AG09309 (cell line): ENCODE results near the gene YPEL1.

Experiments used
- DNase-seq: peaks from one replicate; pipeline ENCODE4 v3.0.0-alpha.2; 2010; ENCODE audit warnings: low read depth
- H3K4me3 ChIP-seq: 2 replicates; pipeline ENCODE4 v1.5.1; 2011; ENCODE audit warnings: mild to moderate bottlenecking, low read depth, low read length, moderate library complexity; ENCODE audit not compliant: control insufficient read depth
- TF ChIP-seq, protein P1 (sequence below): IDR thresholded peaks from 2 replicates; pipeline ENCODE4 v1.5.1; 2011; ENCODE audit warnings: mild to moderate bottlenecking, low read depth, low read length, inconsistent platforms; ENCODE audit not compliant: insufficient read depth, control insufficient read depth; ENCODE audit errors: missing control alignments

YPEL1 gene

DNA sequence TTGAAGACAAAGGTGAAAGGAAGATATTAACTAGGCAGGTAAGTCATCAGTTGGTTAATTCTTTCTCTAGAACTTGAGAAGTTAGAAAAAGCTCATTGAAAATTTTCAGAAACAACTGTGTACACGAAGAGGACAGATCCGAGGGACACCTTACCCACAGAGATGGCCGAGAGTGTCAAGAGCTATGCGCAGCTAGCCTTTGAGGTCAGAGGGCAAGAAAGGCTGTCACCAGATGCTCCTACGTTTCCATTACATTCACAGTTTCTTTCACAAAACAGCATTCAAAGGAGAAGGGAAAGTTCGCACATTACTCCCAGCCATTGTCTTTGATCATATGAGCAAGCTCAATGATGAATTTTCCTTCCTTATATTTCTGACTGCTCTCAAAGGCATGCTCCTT, 34.8 kb downstream of the YPEL1 start:
- TF ChIP-seq, protein P1, sequence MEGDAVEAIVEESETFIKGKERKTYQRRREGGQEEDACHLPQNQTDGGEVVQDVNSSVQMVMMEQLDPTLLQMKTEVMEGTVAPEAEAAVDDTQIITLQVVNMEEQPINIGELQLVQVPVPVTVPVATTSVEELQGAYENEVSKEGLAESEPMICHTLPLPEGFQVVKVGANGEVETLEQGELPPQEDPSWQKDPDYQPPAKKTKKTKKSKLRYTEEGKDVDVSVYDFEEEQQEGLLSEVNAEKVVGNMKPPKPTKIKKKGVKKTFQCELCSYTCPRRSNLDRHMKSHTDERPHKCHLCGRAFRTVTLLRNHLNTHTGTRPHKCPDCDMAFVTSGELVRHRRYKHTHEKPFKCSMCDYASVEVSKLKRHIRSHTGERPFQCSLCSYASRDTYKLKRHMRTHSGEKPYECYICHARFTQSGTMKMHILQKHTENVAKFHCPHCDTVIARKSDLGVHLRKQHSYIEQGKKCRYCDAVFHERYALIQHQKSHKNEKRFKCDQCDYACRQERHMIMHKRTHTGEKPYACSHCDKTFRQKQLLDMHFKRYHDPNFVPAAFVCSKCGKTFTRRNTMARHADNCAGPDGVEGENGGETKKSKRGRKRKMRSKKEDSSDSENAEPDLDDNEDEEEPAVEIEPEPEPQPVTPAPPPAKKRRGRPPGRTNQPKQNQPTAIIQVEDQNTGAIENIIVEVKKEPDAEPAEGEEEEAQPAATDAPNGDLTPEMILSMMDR: no peak

DNA sequence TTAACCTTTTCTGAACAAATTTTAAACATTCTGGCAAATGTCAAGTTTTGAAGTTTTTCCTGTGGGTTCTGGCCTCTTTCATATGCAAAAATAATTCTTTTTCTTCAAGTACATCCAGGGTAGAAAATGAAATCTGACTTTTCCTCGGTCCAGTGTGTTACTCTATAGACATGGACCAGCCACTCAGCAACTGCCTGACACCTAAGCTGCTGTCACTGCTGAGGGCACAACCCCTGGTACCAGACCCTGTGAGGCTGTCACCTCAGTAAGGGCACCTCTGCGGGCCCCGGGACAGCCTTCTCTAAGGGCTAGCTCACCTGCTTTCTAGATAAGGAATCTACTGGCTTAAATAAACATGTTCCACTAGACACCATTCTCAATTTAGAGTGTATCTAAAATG, 36.0 kb downstream of the YPEL1 start:
- DNase-seq: no peak
- TF ChIP-seq, protein P1: no peak

More for the DNA sequence above, 34.8 kb downstream of the YPEL1 start:
- DNase-seq: no peak
- no peak overlapping the region for H3K4me3 ChIP-seq

DNA sequence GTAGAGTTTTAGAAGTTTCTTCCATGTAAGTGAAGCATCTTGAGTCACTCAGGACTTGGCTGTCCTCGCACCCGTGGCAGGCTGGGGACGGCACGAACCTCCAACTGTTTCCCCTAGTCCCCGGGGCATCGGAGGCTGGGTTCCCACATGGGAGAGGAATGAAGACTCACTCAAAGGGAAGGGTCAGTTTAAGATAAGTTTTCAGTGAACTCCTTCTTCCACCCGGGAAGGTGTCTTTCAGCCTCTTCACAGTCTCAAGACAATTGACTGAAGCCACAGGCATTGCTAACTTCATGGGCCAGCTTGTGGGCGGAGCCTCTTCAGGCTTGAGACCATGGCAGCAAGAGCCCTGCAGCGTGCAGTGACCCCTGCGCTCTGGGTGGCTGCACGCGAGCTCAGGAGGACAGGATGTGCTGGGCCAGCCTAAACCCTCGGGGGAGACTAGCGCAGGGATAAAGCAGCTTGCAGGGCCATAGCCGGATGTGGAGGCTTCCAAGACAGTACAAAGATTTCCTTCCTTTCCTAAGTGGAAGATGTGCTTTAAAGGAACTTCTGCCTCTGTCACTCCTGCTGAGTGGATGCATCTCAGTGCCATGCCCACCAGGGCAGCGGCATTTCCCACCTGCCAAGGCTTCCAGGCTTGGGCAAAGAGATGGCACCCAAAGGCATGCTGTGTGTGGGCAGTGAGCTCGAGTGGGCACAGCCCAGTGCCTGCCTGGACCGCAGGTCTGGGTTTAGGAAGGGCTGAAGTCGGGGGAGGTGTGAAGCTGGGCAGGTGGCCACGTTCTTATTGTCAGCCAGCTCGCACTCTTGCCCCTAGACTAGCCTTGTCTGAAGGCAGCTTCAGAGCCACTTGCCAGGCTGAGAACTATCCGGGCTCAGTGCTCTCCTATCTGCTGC, 36.9 kb downstream of the YPEL1 start:
- TF ChIP-seq, protein P1: no peak
- no peak overlapping the region for H3K4me3 ChIP-seq
- DNase-seq: no peak

More for the DNA sequence above, 36.0 kb downstream of the YPEL1 start:
- no peak overlapping the region for H3K4me3 ChIP-seq

DNA sequence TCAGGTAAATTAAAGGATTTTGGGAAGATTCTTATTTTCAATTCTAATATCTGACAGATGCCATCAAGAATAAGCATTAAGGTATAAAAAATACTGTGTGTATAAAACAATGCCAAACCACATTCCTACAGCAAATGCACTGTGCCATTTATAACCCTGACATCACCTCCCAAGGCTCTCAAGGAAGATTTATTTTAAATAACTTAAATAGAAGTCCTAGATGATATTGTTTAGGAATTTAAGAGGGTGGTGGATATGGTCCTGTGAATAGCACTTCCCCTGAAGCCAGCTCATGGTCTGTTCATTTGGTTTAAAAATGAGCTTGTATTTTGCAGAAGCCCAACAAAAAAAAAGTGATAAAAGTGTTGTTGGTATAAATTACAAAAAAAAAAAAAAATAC, 37.7 kb downstream of the YPEL1 start:
- TF ChIP-seq, protein P1: no peak

DNA sequence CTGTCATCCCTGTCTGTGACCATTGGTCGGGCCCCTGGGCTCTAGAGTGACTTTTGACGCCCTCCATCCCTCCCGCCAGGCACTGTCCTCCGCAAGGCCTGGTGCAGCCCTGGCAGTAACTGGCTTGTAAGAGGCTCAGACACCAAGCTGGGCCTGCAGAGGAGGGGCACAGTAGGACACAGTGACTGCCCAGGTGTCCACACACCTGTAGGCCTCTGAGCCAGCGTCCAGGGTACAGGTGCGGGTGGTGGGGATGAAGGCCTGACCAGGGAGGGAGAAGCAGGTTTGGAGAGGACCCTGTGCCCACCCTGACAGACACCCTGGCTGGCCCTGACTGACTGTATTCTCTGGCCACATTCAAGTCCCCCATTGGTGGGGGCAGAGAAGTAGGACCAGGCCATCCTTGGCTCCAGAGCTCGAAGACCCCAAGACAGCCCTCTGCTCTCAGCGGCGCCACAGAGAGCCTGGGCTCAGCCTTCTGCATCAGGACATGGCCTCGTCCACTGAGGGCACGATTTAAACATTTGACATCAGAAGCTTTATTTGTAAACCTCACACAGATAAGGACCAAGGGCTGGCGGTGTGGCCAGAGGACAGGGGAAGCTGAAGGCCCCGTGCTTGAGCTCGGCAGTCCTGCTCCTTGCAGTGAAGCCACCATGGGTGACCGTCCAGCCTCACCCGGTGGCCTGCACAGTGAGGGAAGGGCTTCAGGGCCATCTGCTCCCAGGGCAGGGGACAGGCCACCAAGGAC, 38.4 kb downstream of the YPEL1 start:
- no peak overlapping the region for H3K4me3 ChIP-seq
- TF ChIP-seq, protein P1: no peak
- no peak for DNase-seq

More for the DNA sequence above, 37.7 kb downstream of the YPEL1 start:
- no peak overlapping the region for H3K4me3 ChIP-seq
- DNase-seq: no peak

DNA sequence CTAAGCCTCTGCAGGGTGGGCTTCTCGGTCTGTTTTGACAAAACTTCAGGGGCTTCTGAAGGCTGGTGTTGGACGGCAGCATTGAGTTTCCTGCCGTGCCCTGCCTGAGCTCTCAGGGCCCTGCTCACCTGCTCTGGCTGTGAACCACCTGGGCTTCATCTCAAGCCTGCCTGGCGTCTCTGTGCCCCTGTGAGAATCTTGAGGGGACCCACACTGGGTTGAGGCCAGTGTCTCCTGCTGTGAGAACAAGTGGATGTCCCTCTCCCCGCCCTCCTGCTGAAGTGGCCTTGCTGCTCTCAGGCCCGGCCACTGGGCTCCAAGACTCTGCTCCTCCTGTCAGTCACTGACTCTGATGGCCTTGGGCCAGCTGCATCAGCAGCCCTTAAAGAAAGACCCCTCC, 39.5 kb downstream of the YPEL1 start:
- no peak for DNase-seq
- TF ChIP-seq, protein P1: no peak
- H3K4me3 ChIP-seq: no peak overlapping the region
